ENCODE data around the gene ALDH7A1.
"Not testable (repeated sequence)": the region's sequence is repeated elsewhere in the genome, so short reads cannot be mapped to it uniquely, and the experiment has no call there.

ALDH7A1 gene

GRCh38 chr5:126531543-126532120 is 63.4 kb downstream of the ALDH7A1 start:
- peak; percentile 34 for DNase-seq

GRCh38 chr5:126527892-126528291 is 67.1 kb downstream of the ALDH7A1 start:
- no peak for DNase-seq

- DNase-seq = no peak
Observed at GRCh38 chr5:126527158-126527557, 67.9 kb downstream of the ALDH7A1 start.

- no peak for DNase-seq
Observed at GRCh38 chr5:126526493-126526892, 68.5 kb downstream of the ALDH7A1 start.

GRCh38 chr5:126525630-126526245 is 69.3 kb downstream of the ALDH7A1 start:
- DNase-seq = no peak

- DNase-seq = no peak
Observed at GRCh38 chr5:126523818-126524510, 71.1 kb downstream of the ALDH7A1 start.

- no peak for DNase-seq
Observed at GRCh38 chr5:126521130-126521529, 73.9 kb downstream of the ALDH7A1 start.

GRCh38 chr5:126520593-126520953 is 74.4 kb downstream of the ALDH7A1 start:
- no peak for DNase-seq

GRCh38 chr5:126519637-126520592 is 75.1 kb downstream of the ALDH7A1 start:
- DNase-seq = no peak

GRCh38 chr5:126519223-126519622 is 75.8 kb downstream of the ALDH7A1 start:
- not testable (repeated sequence) for DNase-seq

- no peak for DNase-seq
Observed at GRCh38 chr5:126516852-126517251, 78.2 kb downstream of the ALDH7A1 start.

GRCh38 chr5:126516133-126516532 is 78.9 kb downstream of the ALDH7A1 start:
- DNase-seq = no peak

- DNase-seq = no peak
Observed at GRCh38 chr5:126515337-126515736, 79.7 kb downstream of the ALDH7A1 start.

GRCh38 chr5:126514558-126515141 is 80.4 kb downstream of the ALDH7A1 start:
- peak; percentile 94 for DNase-seq

GRCh38 chr5:126514131-126514557 is 80.9 kb downstream of the ALDH7A1 start:
- peak; percentile 79 for DNase-seq

GRCh38 chr5:126513703-126514102 is 81.3 kb downstream of the ALDH7A1 start:
- DNase-seq = no peak

GRCh38 chr5:126513302-126513701 is 81.7 kb downstream of the ALDH7A1 start:
- no peak for DNase-seq

GRCh38 chr5:126512451-126512850 is 82.6 kb downstream of the ALDH7A1 start:
- DNase-seq = no peak

- no peak for DNase-seq
Observed at GRCh38 chr5:126511961-126512360, 83.1 kb downstream of the ALDH7A1 start.

- DNase-seq = no peak
Observed at GRCh38 chr5:126509339-126509738, 85.7 kb downstream of the ALDH7A1 start.

- no peak for DNase-seq
Observed at GRCh38 chr5:126508962-126509279, 86.1 kb downstream of the ALDH7A1 start.

- DNase-seq = no peak
Observed at GRCh38 chr5:126508251-126508961, 86.6 kb downstream of the ALDH7A1 start.

Data from hematopoietic multipotent progenitor cell treated with erythropoietin and hydrocortisone succinate and interleukin-3 and kit ligand, for 8 days (in vitro differentiated cells).